Mucosa of descending colon (tissue), 3 donors: ENCODE measurements around the gene FADS2. TPM values are rescaled to one million over a fixed set of nuclear protein-coding genes. Genes with fewer than 3 reads are reported as not detected.

ENCODE experiments used
- ATAC-seq: fragments of 200-7000 bp; cut with Tn5 transposase; one replicate; pipeline ENCODE4 v1.9.1; 2020; ENCODE audit warnings: mild to moderate bottlenecking, moderate library complexity
- DNase-seq, 3 donors: peaks; one replicate each; pipeline ENCODE4 v3.0.0-alpha.2; 2020
- H3K36me3 ChIP-seq: fragments of 200-600 bp; one replicate; pipeline ENCODE4 v1.8.0; 2021; ENCODE audit warnings: low read depth, mild to moderate bottlenecking
- H3K4me1 ChIP-seq: fragments of 200-600 bp; one replicate; pipeline ENCODE4 v1.8.0; 2021; ENCODE audit warnings: low read depth, mild to moderate bottlenecking
- H3K4me3 ChIP-seq: fragments of 200-600 bp; one replicate; pipeline ENCODE4 v1.8.0; 2021; ENCODE audit warnings: mild to moderate bottlenecking
- H3K9me3 ChIP-seq: fragments of 200-600 bp; one replicate; pipeline ENCODE4 v1.8.0; 2021; ENCODE audit warnings: mild to moderate bottlenecking
- intact Hi-C, 2 donors: fragments of 100-400 bp; cut with DNase I in 1 of 2; cut with micrococcal nuclease in 1 of 2; formaldehyde crosslinking; loops; one replicate each; pipeline versions ENCODE4 v1.11.0 to v1.11.1; 2022; cut with DNase I, micrococcal nuclease
- total RNA-seq, 3 donors: library from RNA; stranded (reverse); fragmentation: NEBNext Ultra II Directional in 2 of 3; extraction: Animal tissue kit (Norgen Biotek cat#: 25700) in 2 of 3; gene quantifications; one replicate each; pipeline versions ENCODE4 v1.2.1 to v1.2.4, GENCODE V29; 2021 to 2023
- TF ChIP-seq, protein P1 (sequence below): fragments of 200-600 bp; IDR thresholded peaks from one replicate; pipeline ENCODE4 v1.8.0; 2022; ENCODE audit warnings: antibody characterized with exemption, mild to moderate bottlenecking
- donor health status: DM: no; HTN: no; CAD: no; lungs with moderate emphysema.
- donor health status: DM: no; HTN: no; CAD: no.
- donor health status: DM: no; HTN: yes; CAD: no.

FADS2 gene
- total RNA-seq, 3 donors from 2014 or later = 2.5 to 29.3 (median 8.6) TPM

DNA sequence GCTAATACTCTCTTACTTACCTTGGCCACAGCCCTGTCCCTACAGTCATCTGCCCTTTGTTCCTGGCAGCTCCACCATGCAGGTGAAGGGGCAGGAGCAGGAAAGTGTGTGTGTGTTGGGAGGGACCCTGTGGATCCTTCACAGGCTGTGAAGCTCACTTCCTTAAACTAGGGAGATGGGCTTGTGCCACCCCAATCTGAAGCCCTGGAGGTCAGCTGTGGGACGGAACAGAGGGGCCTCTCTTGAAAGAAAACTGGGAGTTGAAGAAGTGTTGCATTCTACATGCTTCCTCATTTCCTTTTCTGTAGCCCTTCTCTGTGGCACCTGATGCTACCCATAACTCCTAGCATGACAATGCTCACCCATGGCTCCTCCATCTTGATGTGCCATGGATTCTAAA is 23.0 kb upstream of the FADS2 start:
- TF ChIP-seq, protein P1, sequence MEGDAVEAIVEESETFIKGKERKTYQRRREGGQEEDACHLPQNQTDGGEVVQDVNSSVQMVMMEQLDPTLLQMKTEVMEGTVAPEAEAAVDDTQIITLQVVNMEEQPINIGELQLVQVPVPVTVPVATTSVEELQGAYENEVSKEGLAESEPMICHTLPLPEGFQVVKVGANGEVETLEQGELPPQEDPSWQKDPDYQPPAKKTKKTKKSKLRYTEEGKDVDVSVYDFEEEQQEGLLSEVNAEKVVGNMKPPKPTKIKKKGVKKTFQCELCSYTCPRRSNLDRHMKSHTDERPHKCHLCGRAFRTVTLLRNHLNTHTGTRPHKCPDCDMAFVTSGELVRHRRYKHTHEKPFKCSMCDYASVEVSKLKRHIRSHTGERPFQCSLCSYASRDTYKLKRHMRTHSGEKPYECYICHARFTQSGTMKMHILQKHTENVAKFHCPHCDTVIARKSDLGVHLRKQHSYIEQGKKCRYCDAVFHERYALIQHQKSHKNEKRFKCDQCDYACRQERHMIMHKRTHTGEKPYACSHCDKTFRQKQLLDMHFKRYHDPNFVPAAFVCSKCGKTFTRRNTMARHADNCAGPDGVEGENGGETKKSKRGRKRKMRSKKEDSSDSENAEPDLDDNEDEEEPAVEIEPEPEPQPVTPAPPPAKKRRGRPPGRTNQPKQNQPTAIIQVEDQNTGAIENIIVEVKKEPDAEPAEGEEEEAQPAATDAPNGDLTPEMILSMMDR = no peak
- intact Hi-C loops = loop anchor here in 1 of 2 donors (10.0 kb wide), 1 partner anchor 140 kb away; no protein-coding TSS in a partner anchor
- Histone ChIP-seq H3K36me3 (no peaks in the 10 kb centered on the region), H3K4me1 (no peaks in the 10 kb centered on the region), H3K9me3 (no peaks in the 10 kb centered on the region), H3K4me3 (no peak overlapping the region)
- no peak for ATAC-seq
- DNase-seq = no peak

DNA sequence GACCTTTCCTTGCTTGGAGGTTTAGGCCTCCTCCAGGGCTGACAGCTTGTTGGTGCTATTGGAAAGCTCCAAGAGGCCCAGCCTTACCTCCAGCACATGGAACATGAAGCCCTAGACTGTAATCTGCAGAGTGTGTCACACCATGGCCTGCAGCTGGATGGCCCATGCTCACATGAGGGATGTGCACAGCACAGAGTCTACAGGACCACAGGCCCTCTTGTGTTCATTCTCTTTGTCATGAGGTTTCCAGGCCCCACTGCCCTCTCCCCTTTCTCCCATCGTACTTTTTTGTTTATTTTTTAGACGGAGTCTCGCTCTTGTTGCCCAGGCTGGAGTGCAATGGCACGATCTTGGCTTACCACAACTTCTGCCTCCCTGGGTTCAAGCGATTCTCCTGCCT is 21.3 kb upstream of the FADS2 start:
- intact Hi-C loops = loop anchor here in 1 of 2 donors (10.0 kb wide), 1 partner anchor 138 kb away; no protein-coding TSS in a partner anchor
- TF ChIP-seq, protein P1 = no peak
- no peak for ATAC-seq

DNA sequence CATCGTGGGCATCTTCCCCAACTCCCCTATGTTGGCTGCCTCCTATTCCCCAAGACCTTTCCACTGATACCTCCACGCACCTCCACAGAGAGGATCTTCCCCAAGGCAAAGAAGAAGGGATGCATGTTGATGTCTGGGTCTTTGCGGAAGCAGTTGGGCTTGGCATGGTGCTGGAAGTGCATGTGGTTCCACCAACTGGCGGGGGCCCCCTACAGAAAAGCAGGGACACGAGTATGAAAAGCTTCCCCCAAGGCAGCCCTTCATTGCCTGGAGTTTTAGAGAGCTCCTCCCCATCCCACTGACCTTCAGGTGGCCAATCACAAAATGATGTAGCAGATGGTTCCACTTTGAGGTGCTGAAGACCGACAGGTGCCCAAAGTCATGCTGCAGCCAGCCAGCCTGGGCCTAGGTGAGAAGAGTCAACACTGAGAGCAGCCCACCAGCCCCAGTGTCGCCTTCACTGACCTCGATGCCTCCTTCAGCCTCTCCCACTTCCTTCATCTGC is 17.4 kb upstream of the FADS2 start:
- Histone ChIP-seq H3K4me3 (no peak overlapping the region), H3K36me3 (no peaks in the 10 kb centered on the region)
- intact Hi-C loops = no loop called here

More for the DNA sequence above, 21.3 kb upstream of the FADS2 start:
- no peak for DNase-seq
- H3K36me3 ChIP-seq = no peaks in the 10 kb centered on the region
- H3K4me1 ChIP-seq = no peaks in the 10 kb centered on the region
- no peaks in the 10 kb centered on the region for H3K9me3 ChIP-seq
- H3K4me3 ChIP-seq = no peak overlapping the region

DNA sequence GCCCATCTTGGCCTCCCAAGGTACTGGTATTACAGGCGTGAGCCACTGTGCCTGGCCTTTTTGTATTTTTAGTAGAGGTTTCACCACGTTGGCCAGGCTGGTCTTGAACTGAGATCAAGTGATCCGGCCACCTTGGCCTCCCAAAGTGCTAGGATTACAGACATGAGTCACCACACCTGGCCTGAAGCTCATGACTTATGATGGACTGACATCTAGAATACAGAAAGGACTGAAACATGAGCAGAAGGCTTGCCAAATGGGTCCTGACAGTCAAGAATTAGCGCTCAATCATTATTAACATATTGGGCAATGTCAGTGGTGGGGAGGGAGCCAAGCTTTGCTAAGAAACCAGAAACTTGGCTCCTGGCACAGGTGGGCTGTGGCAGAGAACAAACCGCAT is 16.3 kb upstream of the FADS2 start:
- H3K4me1 ChIP-seq = peaks cover 14% of the 10 kb centered on the region
- no peak for ATAC-seq
- DNase-seq = no peak
- H3K36me3 ChIP-seq = no peaks in the 10 kb centered on the region
- TF ChIP-seq, protein P1 = no peak
- intact Hi-C loops = no loop called here
- H3K4me3 ChIP-seq = no peak overlapping the region
- H3K9me3 ChIP-seq = no peaks in the 10 kb centered on the region

More for the DNA sequence above, 17.4 kb upstream of the FADS2 start:
- ATAC-seq (no peak), DNase-seq (no peak)
- TF ChIP-seq, protein P1 = no peak
- no peaks in the 10 kb centered on the region for H3K9me3 ChIP-seq
- peaks cover 4% of the 10 kb centered on the region for H3K4me1 ChIP-seq

DNA sequence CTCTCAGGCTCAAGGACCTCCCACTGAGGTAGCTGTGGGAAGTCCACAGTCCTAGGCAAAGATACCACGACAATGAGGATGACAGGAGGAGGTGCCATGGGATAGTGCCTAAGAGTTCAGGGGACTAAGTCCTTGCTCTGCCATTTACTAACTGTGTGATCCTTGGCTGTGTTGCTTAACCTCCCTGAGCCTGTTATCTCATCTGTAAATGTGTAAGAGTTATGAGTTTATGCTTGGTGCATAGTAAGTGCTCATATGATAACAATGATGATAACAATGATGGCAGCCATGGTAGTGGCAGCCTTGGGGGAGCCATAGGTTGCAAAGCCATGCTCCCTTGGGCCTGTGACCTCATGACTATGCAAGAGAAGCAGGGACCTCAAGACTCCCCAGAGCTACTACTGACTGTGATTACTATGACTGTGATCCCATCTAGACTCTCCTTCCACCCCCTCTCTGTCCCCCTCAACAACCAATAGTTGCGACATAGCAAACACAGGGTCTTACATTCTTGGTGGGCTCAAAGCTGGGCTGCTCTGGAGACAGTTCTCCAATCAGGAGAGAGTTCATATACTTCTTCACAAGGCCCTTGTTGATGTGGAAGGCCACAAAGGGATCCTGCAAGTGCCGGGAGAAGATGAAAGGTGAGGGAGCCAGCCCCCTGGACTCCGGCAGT is 15.2 kb upstream of the FADS2 start:
- no peak for DNase-seq
- ATAC-seq = no peak
- TF ChIP-seq, protein P1 = no peak

More for the DNA sequence above, 15.2 kb upstream of the FADS2 start:
- H3K4me3 ChIP-seq = no peak overlapping the region
- no peaks in the 10 kb centered on the region for H3K36me3 ChIP-seq
- intact Hi-C loops = no loop called here
- no peaks in the 10 kb centered on the region for H3K9me3 ChIP-seq
- peaks cover 17% of the 10 kb centered on the region for H3K4me1 ChIP-seq
